DND-41 (cell line): Measurements from ENCODE around the gene RGS12.

Source experiments
- ATAC-seq: fragments of 200-7000 bp; cut with Tn5 transposase; 3 replicates; pipeline ENCODE4 v1.9.1; 2021; ENCODE audit warnings: low read depth; ENCODE audit not compliant: insufficient read depth
- DNase-seq: peaks from one replicate; pipeline ENCODE4 v3.0.0-alpha.2; 2020
- H2AFZ ChIP-seq: 2 replicates; pipeline ENCODE4 v1.6.0; 2012; ENCODE audit warnings: low read depth, low read length
- H3K27ac ChIP-seq: 2 replicates; pipeline ENCODE4 v1.5.1; 2012; ENCODE audit warnings: low read length, inconsistent platforms
- H3K27me3 ChIP-seq: fragments of 200-600 bp; sonication (generic); 2 replicates; pipeline ENCODE4 v1.6.0; 2012; ENCODE audit warnings: low read length, mild to moderate bottlenecking, inconsistent platforms; ENCODE audit not compliant: insufficient read depth, poor library complexity
- H3K36me3 ChIP-seq: 2 replicates; pipeline ENCODE4 v1.5.1; 2012; ENCODE audit warnings: low read length, inconsistent platforms; ENCODE audit not compliant: insufficient read depth
- H3K4me1 ChIP-seq: 2 replicates; pipeline ENCODE4 v1.5.1; 2012; ENCODE audit warnings: mild to moderate bottlenecking, low read length; ENCODE audit not compliant: insufficient read depth
- H3K4me2 ChIP-seq: 2 replicates; pipeline ENCODE4 v1.6.0; 2012; ENCODE audit warnings: mild to moderate bottlenecking, moderate library complexity, low read length, inconsistent platforms; ENCODE audit not compliant: insufficient read depth
- H3K4me3 ChIP-seq, 2 experiments: fragments of 200-600 bp in 1 of 2; shearing (Covaris generic) in 1 of 2; 2 replicates each; pipeline ENCODE4 v1.5.1; 2012 to 2016; ENCODE audit warnings: inconsistent platforms in 2 of 2, low read length in 2 of 2, mild to moderate bottlenecking in 2 of 2, low read depth in 1 of 2, moderate library complexity in 1 of 2
- H3K79me2 ChIP-seq: 2 replicates; pipeline ENCODE4 v1.6.0; 2012; ENCODE audit warnings: low read length, inconsistent platforms; ENCODE audit not compliant: insufficient read depth
- H3K9ac ChIP-seq: 2 replicates; pipeline ENCODE4 v1.6.0; 2012; ENCODE audit warnings: low read depth, mild to moderate bottlenecking, inconsistent platforms, low read length, moderate library complexity
- H3K9me3 ChIP-seq: 2 replicates; pipeline ENCODE4 v1.5.1; 2012; ENCODE audit warnings: low read length, moderate library complexity, mild to moderate bottlenecking, inconsistent platforms; ENCODE audit not compliant: insufficient read depth, severe bottlenecking
- H4K20me1 ChIP-seq: 2 replicates; pipeline ENCODE4 v1.6.0; 2012; ENCODE audit warnings: low read length; ENCODE audit not compliant: insufficient read depth
- CTCF ChIP-seq: IDR thresholded peaks from 2 replicates; pipeline ENCODE4 v1.5.1; 2012; ENCODE audit warnings: borderline replicate concordance, low read length, moderate library complexity, mild to moderate bottlenecking; ENCODE audit not compliant: poor library complexity, severe bottlenecking; ENCODE audit errors: extremely low read depth
- EZH2 ChIP-seq: IDR thresholded peaks from 3 replicates; pipeline ENCODE4 v1.6.1; 2012; ENCODE audit warnings: borderline replicate concordance, low read depth, mild to moderate bottlenecking, moderate library complexity, low read length, inconsistent platforms; ENCODE audit not compliant: severe bottlenecking

Gene RGS12

DNA sequence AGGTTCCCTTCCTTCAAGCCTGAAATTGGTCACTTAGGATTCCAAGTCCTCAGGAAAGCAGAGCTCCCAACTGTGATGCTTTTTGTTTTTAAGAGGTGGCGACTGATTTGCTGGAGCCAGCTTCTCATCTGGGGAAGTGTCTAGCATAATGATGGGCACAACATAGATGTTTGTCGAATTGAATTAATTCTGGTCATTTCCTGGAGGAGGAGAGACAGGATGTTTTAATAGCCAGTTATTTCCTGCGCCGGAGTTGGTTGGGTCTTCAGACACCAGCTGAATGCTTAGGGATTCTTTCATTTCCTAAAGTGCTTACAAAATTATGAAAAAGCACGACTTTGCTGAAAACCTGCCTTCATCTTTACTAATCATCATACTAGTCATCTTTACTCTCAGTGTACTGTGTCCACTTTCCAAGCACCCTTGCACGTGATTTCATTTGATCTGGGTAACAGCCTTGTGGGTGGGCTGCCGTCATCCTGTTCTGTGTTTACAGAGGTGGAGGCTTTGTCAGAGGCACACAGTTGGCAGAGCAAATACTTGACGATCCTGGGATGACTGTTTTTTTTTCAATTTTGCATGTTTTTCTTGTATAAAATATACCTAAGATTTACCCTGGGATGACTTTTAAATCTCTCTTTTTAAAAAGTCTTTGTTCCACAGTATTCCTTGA lies 49.5 kb downstream of the RGS12 start:
- Histone ChIP-seq H3K79me2 (no peaks in the 10 kb centered on the region), H3K36me3 (no peaks in the 10 kb centered on the region), H3K9ac (no peak overlapping the region), H3K9me3 (no peaks in the 10 kb centered on the region), H4K20me1 (peaks cover 24% of the 10 kb centered on the region), H3K4me2 (no peak overlapping the region), H3K4me3 (no peak overlapping the region), H3K27ac (no peak overlapping the region), H2AFZ (no peak overlapping the region), H3K27me3 (no peaks in the 10 kb centered on the region), H3K4me1 (no peaks in the 10 kb centered on the region)
- DNase-seq: no peak
- no peak for ATAC-seq
- TF ChIP-seq CTCF (no peak), EZH2 (no peak)
